Ishikawa (cell line): Measurements from ENCODE around the gene RNF212B.

Experiments used
- CEBPB ChIP-seq: IDR thresholded peaks from 2 replicates; pipeline ENCODE4 v1.6.1; 2012
- EP300 ChIP-seq: IDR thresholded peaks from 2 replicates; pipeline ENCODE4 v1.6.1; 2012; ENCODE audit warnings: borderline replicate concordance
- NFIC ChIP-seq: IDR thresholded peaks from 2 replicates; pipeline ENCODE4 v1.6.1; 2012
- RAD21 ChIP-seq: IDR thresholded peaks from 2 replicates; pipeline ENCODE4 v1.6.1; 2012; ENCODE audit warnings: low read depth

DNA sequence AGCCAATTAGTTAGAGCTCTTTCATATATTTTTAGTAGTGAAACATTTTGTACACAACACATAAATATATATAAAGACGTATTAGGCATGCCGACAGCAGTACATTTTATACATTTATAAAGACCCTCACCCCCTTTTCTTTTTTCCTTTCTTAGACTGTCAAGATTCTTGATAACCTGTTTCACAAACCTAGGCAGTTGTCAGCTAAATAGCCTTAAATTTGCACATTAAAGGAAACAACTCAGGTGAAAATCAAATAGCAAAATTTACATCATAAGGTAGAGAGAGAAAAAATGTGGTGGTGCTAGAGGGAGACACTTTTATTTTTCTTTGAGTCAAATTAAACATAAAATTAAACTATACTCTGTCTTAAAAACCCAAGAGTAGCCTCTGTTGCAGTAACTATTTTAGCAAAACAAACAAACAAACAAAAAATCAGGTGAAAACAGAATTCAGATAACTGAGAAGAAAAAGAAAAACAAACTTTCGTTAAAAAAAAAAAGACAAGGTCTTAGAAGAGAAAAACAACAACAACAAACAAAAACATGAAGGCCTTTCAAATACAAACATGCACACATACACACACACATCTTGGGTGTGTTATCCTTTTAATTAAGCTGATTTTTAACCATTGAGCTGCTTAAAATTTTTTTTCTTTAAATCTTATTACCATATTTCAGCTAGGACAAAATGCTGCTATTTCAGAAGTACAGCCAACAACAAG is 31.2 kb upstream of the RNF212B start:
- TF ChIP-seq RAD21 (no peak), NFIC (no peak), CEBPB (no peak), EP300 (no peak)
